Measurements from ENCODE around the gene CLDN24. TPM values are rescaled to one million over a fixed set of nuclear protein-coding genes. Genes with fewer than 3 reads are reported as not detected.

The CLDN24 gene
- polyA plus RNA-seq, 1 of the 3 experiments (the other 2 are of a cell fraction), result not detected

- 93% methylated on average over 15 of the region's 15 CpGs for WGBS (ENCODE audit: low lambda C conversion rate)
Measured at GRCh38 chr4:183314336-183314735, 7.9 kb downstream of the CLDN24 start.

More at GRCh38 chr4:183314336-183314735, 7.9 kb downstream of the CLDN24 start:
- ChIA-PET POLR2A (no interaction called here), CTCF (no interaction called here)
- peaks cover 4% of the 10 kb centered on the region for H3F3A ChIP-seq (replicated peaks; ENCODE audit: insufficient read depth)
- H3K4me1 ChIP-seq (ENCODE audit: control insufficient read depth in 1 of 2, insufficient read depth in 2 of 2, low read depth in 1 of 2, low read length in 1 of 2), result no peaks in the 10 kb centered on the region; a peak in 1 of 4 replicates
- H4K20me1 ChIP-seq (ENCODE audit: insufficient read depth), result no peaks in the 10 kb centered on the region
- no peak overlapping the region for H2AFZ ChIP-seq (ENCODE audit: low read depth)
- no peaks in the 10 kb centered on the region for H3K79me2 ChIP-seq (ENCODE audit: insufficient read depth)
- no peak for TF ChIP-seq MEF2A (IDR thresholded peaks at IDR 0.05; ENCODE audit: borderline replicate concordance, low read depth)
- no peak for TF ChIP-seq PBX3 (IDR thresholded peaks at IDR 0.05)
- no peak for TF ChIP-seq CHD2 (IDR thresholded peaks at IDR 0.05; ENCODE audit: low read length, partially characterized antibody)
- TF ChIP-seq USF1 (IDR thresholded peaks at IDR 0.05; ENCODE audit: borderline replicate concordance, low read depth), result no peak
- no peak for TF ChIP-seq MAX (IDR thresholded peaks at IDR 0.05; ENCODE audit: low read depth)
- TF ChIP-seq, protein P1, sequence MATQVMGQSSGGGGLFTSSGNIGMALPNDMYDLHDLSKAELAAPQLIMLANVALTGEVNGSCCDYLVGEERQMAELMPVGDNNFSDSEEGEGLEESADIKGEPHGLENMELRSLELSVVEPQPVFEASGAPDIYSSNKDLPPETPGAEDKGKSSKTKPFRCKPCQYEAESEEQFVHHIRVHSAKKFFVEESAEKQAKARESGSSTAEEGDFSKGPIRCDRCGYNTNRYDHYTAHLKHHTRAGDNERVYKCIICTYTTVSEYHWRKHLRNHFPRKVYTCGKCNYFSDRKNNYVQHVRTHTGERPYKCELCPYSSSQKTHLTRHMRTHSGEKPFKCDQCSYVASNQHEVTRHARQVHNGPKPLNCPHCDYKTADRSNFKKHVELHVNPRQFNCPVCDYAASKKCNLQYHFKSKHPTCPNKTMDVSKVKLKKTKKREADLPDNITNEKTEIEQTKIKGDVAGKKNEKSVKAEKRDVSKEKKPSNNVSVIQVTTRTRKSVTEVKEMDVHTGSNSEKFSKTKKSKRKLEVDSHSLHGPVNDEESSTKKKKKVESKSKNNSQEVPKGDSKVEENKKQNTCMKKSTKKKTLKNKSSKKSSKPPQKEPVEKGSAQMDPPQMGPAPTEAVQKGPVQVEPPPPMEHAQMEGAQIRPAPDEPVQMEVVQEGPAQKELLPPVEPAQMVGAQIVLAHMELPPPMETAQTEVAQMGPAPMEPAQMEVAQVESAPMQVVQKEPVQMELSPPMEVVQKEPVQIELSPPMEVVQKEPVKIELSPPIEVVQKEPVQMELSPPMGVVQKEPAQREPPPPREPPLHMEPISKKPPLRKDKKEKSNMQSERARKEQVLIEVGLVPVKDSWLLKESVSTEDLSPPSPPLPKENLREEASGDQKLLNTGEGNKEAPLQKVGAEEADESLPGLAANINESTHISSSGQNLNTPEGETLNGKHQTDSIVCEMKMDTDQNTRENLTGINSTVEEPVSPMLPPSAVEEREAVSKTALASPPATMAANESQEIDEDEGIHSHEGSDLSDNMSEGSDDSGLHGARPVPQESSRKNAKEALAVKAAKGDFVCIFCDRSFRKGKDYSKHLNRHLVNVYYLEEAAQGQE (IDR thresholded peaks at IDR 0.05; ENCODE audit: low read depth, low read length), result no peak
- TF ChIP-seq NRF1 (IDR thresholded peaks at IDR 0.05; ENCODE audit: low read depth, low read length), result no peak
- no peak for TF ChIP-seq FOSL2 (IDR thresholded peaks at IDR 0.05; ENCODE audit: borderline replicate concordance, low read depth)
- no peak for TF ChIP-seq GATA2 (CRISPR knock-in tag; IDR thresholded peaks at IDR 0.05)
- TF ChIP-seq ZBTB33 (IDR thresholded peaks at IDR 0.05; ENCODE audit: borderline replicate concordance, low read depth), result no peak
- no peak for TF ChIP-seq ELF1 (IDR thresholded peaks at IDR 0.05)
- no peak for TF ChIP-seq RXRA (IDR thresholded peaks at IDR 0.05; ENCODE audit: borderline replicate concordance, low read depth)
- TF ChIP-seq SIN3A (IDR thresholded peaks at IDR 0.05; ENCODE audit: borderline replicate concordance, low read depth, low read length), result no peak
- no peak for TF ChIP-seq EZH2phosphoT487 (IDR thresholded peaks at IDR 0.05; ENCODE audit: borderline replicate concordance, low read depth)
- TF ChIP-seq SMC3 (IDR thresholded peaks at IDR 0.05; ENCODE audit: low read depth, low read length), result no peak
- TF ChIP-seq EP300 (IDR thresholded peaks at IDR 0.05; ENCODE audit: borderline replicate concordance in 1 of 2, low read depth in 1 of 2, low read length in 1 of 2), result no peak
- TF ChIP-seq, protein P2, sequence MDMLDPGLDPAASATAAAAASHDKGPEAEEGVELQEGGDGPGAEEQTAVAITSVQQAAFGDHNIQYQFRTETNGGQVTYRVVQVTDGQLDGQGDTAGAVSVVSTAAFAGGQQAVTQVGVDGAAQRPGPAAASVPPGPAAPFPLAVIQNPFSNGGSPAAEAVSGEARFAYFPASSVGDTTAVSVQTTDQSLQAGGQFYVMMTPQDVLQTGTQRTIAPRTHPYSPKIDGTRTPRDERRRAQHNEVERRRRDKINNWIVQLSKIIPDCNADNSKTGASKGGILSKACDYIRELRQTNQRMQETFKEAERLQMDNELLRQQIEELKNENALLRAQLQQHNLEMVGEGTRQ (IDR thresholded peaks at IDR 0.05; ENCODE audit: borderline replicate concordance, low read depth, low read length), result no peak
- no peak overlapping the region for H3K9ac ChIP-seq
- H3K36me3 ChIP-seq (replicated peaks in 1 of 2; ENCODE audit: control insufficient read depth in 1 of 2, insufficient read depth in 2 of 2, low read length in 1 of 2), result peaks cover 33 to 34% of the 10 kb centered on the region in 2 experiments
- no peaks in the 10 kb centered on the region for H3K27me3 ChIP-seq (ENCODE audit: insufficient read depth)
- no peak overlapping the region for H3K27ac ChIP-seq (ENCODE audit: low read depth in 2 of 2, low read length in 1 of 2)
- H3K4me2 ChIP-seq, result no peak overlapping the region
- no peaks in the 10 kb centered on the region for H3K9me2 ChIP-seq
- H3K4me3 ChIP-seq (ENCODE audit: low read depth in 2 of 2, low read length in 1 of 2), result no peak overlapping the region
- DNase-seq, result no peak
- H3K9me3 ChIP-seq, result no peaks in the 10 kb centered on the region
